Nephron progenitor cell (in vitro differentiated cells): ENCODE results near the gene SP9.
A peak's percentile ranks its signal among the peaks of the same experiment; 100 is the strongest.

ENCODE experiments used
- DNase-seq: peaks from one replicate; pipeline ENCODE4 v3.0.0; 2021
- H3K27ac Mint-ChIP-seq: 2 replicates; pipeline ENCODE4 v1.8.0; 2021; ENCODE audit warnings: mild to moderate bottlenecking, moderate library complexity, mixed read lengths
- H3K27me3 Mint-ChIP-seq: 2 replicates; pipeline ENCODE4 v1.8.0; 2021; ENCODE audit warnings: mild to moderate bottlenecking, low read depth, mixed read lengths; ENCODE audit not compliant: poor library complexity
- H3K36me3 Mint-ChIP-seq: 2 replicates; pipeline ENCODE4 v1.8.0; 2021; ENCODE audit warnings: low read depth, mixed read lengths
- H3K4me1 Mint-ChIP-seq: 2 replicates; pipeline ENCODE4 v1.8.0; 2021; ENCODE audit warnings: mixed read lengths
- H3K4me3 Mint-ChIP-seq: 2 replicates; pipeline ENCODE4 v1.8.0; 2021; ENCODE audit warnings: mild to moderate bottlenecking, moderate library complexity, mixed read lengths
- H3K9me3 Mint-ChIP-seq: 2 replicates; pipeline ENCODE4 v1.8.0; 2021; ENCODE audit warnings: mild to moderate bottlenecking, moderate library complexity, mixed read lengths
- CTCF ChIP-seq: fragments of 200-600 bp; sonication (generic); IDR thresholded peaks from 2 replicates; pipeline ENCODE4 v1.5.0; 2021; ENCODE audit warnings: antibody characterized with exemption

Gene SP9

DNA sequence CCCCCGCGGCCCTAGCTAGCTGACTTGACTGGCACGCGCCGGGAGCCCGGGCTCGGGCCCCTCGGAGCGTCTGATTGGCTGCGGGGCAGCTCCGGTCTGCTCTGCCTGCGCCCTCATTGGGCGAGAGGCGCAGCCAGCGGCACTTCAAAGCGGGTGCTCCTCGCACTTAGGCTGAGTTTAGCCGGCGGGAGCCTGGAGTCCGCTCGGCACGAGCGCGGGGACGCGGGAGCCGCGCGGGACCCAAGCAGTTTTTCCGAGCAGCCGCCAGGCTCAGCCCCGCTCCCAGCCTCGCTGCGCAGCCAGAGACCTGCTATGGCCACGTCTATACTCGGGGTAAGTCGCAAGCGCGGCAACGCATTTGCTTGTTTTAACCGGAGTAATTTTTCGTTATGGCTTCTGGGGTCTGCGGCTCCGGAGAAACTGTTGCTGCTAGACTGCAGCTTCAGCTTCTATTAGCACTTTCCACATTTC, at the start of gene SP9:
SP9 (plus strand) TSS at position 174 of the 471 bp plus-strand sequence; CDS start at position 313, 139 bp downstream.
- H3K4me1 Mint-ChIP-seq = peaks cover 71% of the 10 kb centered on the region
- peak within 1 kb of the TSS; percentile 84 for H3K4me3 Mint-ChIP-seq
- peak; percentile 83 for DNase-seq
- H3K27ac Mint-ChIP-seq = no peak within 1 kb of the TSS
- no peak for TF ChIP-seq CTCF
- H3K9me3 Mint-ChIP-seq = no peaks in the 10 kb centered on the region
- peaks cover 81% of the 10 kb centered on the region for H3K27me3 Mint-ChIP-seq
- H3K36me3 Mint-ChIP-seq = no peaks in the 10 kb centered on the region

- Mint-ChIP-seq H3K4me3 (no peak overlapping the region), H3K4me1 (peaks cover 8% of the 10 kb centered on the region), H3K27me3 (peaks cover 9% of the 10 kb centered on the region), H3K36me3 (no peaks in the 10 kb centered on the region), H3K9me3 (peaks cover 28% of the 10 kb centered on the region), H3K27ac (no peak overlapping the region)
- no peak for DNase-seq
- TF ChIP-seq CTCF = no peak
Measured at GRCh38 chr2:174286172-174286571, 48.6 kb upstream of the SP9 start.

DNA sequence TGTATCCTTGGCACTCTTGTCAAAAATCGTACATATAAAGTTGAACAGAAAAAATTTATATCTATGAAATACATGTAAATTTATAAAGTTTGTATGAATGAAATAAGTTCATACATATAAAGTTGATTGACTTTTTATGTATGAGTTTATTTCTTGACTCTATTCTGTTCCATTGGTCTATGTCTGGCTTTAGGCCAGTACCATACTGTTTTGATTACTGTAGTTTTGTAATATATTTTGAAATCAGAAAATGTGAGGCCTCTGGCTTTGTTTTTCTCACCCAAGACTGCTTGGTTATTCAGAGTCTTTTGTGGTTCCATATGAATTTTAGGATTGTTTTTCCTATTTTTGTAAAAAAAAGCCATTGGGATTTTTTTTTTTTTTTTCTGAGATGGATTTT, 41.8 kb upstream of the SP9 start:
- H3K36me3 Mint-ChIP-seq = no peaks in the 10 kb centered on the region
- H3K27me3 Mint-ChIP-seq = peaks cover 2% of the 10 kb centered on the region
- TF ChIP-seq CTCF = no peak
- peaks cover 45% of the 10 kb centered on the region for H3K9me3 Mint-ChIP-seq
- DNase-seq = no peak
- H3K4me1 Mint-ChIP-seq = no peaks in the 10 kb centered on the region
- no peak overlapping the region for H3K27ac Mint-ChIP-seq
- no peak overlapping the region for H3K4me3 Mint-ChIP-seq

DNA sequence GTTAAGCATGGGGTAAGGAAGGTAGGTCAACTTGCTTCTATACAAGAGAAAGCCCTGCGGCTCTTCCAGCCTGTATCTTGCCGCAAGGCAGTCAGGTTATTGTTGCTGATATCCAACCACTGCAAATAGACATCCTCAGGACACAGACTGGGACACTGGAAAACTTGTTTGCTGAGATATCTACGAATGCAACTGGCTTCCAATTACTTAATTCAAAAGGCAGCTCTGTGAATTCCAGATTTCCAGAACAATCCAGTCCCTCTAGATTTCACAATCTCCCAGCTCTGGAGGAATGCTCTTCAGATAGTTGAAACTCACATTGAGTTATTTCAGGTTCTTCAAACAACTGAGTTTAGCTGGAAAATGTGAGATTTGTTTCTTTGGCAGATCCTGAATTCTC, 34.6 kb upstream of the SP9 start:
- no peak overlapping the region for H3K27ac Mint-ChIP-seq

DNA sequence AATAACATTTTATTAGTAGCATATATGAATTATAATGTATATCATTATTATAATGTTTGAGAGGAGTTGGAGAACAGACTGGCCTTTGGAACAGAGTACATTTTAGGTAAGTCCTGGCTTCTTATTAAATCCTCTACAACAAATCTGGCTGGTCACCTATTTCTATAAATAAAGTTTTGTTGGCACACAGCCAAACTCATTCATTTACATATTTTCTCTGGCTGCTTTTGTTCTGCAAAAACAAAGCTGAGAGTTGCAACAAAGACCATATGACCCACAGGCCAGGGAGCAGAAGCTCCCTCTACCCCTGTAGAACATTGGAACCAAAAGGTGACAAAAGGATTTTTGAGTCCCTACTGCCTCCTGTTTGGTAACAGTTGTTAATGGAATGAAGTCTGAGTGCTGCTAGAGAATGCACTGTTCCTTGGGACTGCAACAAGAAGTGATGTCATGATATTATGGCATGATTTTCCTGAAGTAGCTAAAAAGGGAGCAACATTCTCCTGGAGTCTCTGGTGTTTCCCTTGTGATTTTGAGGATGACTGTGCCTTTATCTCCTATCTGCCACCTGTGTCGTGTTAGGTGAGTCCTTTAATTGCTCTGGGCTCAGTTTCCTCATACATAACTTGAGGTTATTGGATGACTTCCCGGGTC, 22.0 kb upstream of the SP9 start:
- H3K9me3 Mint-ChIP-seq = no peaks in the 10 kb centered on the region
- no peaks in the 10 kb centered on the region for H3K4me1 Mint-ChIP-seq
- no peak for TF ChIP-seq CTCF
- no peaks in the 10 kb centered on the region for H3K36me3 Mint-ChIP-seq
- DNase-seq = no peak
- H3K27ac Mint-ChIP-seq = no peak overlapping the region
- H3K27me3 Mint-ChIP-seq = no peaks in the 10 kb centered on the region
- no peak overlapping the region for H3K4me3 Mint-ChIP-seq

More for the DNA sequence above, 34.6 kb upstream of the SP9 start:
- Mint-ChIP-seq H3K27me3 (peaks cover 7% of the 10 kb centered on the region), H3K36me3 (no peaks in the 10 kb centered on the region), H3K4me1 (no peaks in the 10 kb centered on the region), H3K9me3 (no peaks in the 10 kb centered on the region), H3K4me3 (no peak overlapping the region)
- no peak for DNase-seq
- no peak for TF ChIP-seq CTCF

DNA sequence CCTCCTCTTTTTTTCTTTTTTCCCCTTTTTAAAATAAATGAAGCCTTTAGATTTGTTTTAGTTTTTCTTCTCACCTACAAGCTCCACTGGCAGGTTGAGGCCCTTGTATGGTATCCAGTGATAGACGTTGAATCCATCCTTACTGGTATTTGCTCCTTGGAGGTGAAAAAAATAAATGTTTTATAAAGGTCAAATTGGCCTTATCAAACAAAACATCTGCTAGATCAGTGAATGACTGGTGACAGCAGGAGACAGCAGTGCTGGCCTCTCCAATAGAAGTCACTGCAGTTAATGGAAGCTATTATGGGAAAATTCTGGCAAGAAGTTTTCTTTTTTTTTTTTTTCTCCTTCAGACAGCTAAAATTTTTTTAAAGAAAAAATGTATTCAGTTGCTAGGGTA, 12.6 kb upstream of the SP9 start:
- no peak overlapping the region for H3K4me3 Mint-ChIP-seq
- peaks cover 16% of the 10 kb centered on the region for H3K4me1 Mint-ChIP-seq
- H3K27ac Mint-ChIP-seq = no peak overlapping the region
- no peak for DNase-seq
- TF ChIP-seq CTCF = no peak
- no peaks in the 10 kb centered on the region for H3K36me3 Mint-ChIP-seq
- H3K27me3 Mint-ChIP-seq = peaks cover 29% of the 10 kb centered on the region
- H3K9me3 Mint-ChIP-seq = peaks cover 3% of the 10 kb centered on the region
